Spleen (tissue), 7 donors: ENCODE measurements around the gene CUL5.
"Not testable (repeated sequence)": the region's sequence is repeated elsewhere in the genome, so short reads cannot be mapped to it uniquely, and the experiment has no call there.

ENCODE experiments used
- POLR2AphosphoS5 ChIP-seq, 3 donors: sonication (generic); formaldehyde crosslinking; IDR thresholded peaks; one replicate each; pipeline ENCODE4 v1.5.1; 2017; ENCODE audit warnings: antibody characterized with exemption in 3 of 3
- TF ChIP-seq, protein P1 (sequence below), 11 experiments: fragments of 200-600 bp in 7 of 11; fragments of 450-650 bp in 4 of 11; sonication (generic) in 4 of 11; IDR thresholded peaks in 8 of 11; conservative IDR thresholded peaks in 3 of 11; 1 replicate in 7 of 11; 2 replicates in 4 of 11; pipeline versions ENCODE4 v1.4.0 to v1.8.0; 2016 to 2021; ENCODE audit warnings: antibody characterized with exemption in 11 of 11, inconsistent platforms in 4 of 11, mild to moderate bottlenecking in 1 of 11
- donor health status: DM: no; HTN: no; CAD: no; lungs with moderate emphysema.
- donor health status: DM: no; HTN: no; CAD: no.
- donor health status: DM: no; HTN: no; CAD: no.

DNA sequence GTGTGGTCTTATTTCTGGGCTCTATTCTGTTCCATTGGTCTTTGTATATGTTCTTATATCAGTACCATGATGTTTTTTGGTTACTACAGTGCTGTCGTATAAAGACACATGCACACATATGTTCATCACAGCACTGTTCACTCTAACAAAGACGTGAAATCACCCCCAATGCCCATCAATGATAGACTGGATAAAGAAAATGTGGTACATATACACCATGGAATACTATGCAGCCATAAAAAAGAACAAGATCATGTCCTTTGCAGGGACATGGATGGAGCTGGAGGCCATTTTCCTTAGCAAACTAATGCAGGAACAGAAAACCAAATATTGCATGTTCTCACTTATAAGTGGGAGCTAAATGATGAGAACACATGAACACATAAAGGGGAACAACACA lies 22.9 kb downstream of the CUL5 start:
- TF ChIP-seq, protein P1, sequence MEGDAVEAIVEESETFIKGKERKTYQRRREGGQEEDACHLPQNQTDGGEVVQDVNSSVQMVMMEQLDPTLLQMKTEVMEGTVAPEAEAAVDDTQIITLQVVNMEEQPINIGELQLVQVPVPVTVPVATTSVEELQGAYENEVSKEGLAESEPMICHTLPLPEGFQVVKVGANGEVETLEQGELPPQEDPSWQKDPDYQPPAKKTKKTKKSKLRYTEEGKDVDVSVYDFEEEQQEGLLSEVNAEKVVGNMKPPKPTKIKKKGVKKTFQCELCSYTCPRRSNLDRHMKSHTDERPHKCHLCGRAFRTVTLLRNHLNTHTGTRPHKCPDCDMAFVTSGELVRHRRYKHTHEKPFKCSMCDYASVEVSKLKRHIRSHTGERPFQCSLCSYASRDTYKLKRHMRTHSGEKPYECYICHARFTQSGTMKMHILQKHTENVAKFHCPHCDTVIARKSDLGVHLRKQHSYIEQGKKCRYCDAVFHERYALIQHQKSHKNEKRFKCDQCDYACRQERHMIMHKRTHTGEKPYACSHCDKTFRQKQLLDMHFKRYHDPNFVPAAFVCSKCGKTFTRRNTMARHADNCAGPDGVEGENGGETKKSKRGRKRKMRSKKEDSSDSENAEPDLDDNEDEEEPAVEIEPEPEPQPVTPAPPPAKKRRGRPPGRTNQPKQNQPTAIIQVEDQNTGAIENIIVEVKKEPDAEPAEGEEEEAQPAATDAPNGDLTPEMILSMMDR (IDR thresholded peaks at IDR 0.05 in 8 of 11, conservative IDR thresholded peaks at IDR 0.05 in 3 of 11) = not testable (repeated sequence)
- TF ChIP-seq POLR2AphosphoS5 (IDR thresholded peaks at IDR 0.05) = not testable (repeated sequence)
